SK-N-SH treated with all-trans-retinoic acid at 6 μM for 48 hours (cell line): Measurements from ENCODE around the gene N4BP3.

Experiments
- ARNTL ChIP-seq: fragments of 450-650 bp; formaldehyde crosslinking; IDR thresholded peaks from 2 replicates; pipeline ENCODE4 v1.5.0; 2020; ENCODE audit warnings: low read depth, mild to moderate bottlenecking, moderate library complexity, borderline replicate concordance
- BACH2 ChIP-seq: fragments of 250-450 bp; sonication (Bioruptor Pico); IDR thresholded peaks from 2 replicates; pipeline ENCODE4 v1.9.0; 2021; ENCODE audit warnings: mild to moderate bottlenecking, borderline replicate concordance
- CSDC2 ChIP-seq: fragments of 250-450 bp; sonication (Bioruptor Pico); IDR thresholded peaks from 2 replicates; pipeline ENCODE4 v1.5.0; 2020; ENCODE audit warnings: mild to moderate bottlenecking, moderate library complexity
- ESRRG ChIP-seq: fragments of 250-450 bp; sonication (Bioruptor Pico); IDR thresholded peaks from 2 replicates; pipeline ENCODE4 v1.6.1; 2021; ENCODE audit warnings: mild to moderate bottlenecking
- ISL1 ChIP-seq: fragments of 250-450 bp; sonication (Bioruptor Pico); IDR thresholded peaks from 2 replicates; pipeline ENCODE4 v2.1.2; 2022; ENCODE audit warnings: mild to moderate bottlenecking, moderate library complexity
- OSR1 ChIP-seq: fragments of 250-450 bp; sonication (Bioruptor Pico); IDR thresholded peaks from 2 replicates; pipeline ENCODE4 v1.8.0; 2022; ENCODE audit warnings: moderate library complexity, mild to moderate bottlenecking, inconsistent platforms
- PATZ1 ChIP-seq: fragments of 250-450 bp; sonication (Bioruptor Pico); IDR thresholded peaks from 2 replicates; pipeline ENCODE4 v1.8.0; 2020; ENCODE audit warnings: mild to moderate bottlenecking, moderate library complexity, borderline replicate concordance
- PPARA ChIP-seq: fragments of 250-450 bp; sonication (Bioruptor Pico); IDR thresholded peaks from 2 replicates; pipeline ENCODE4 v1.5.0; 2020; ENCODE audit warnings: mild to moderate bottlenecking, borderline replicate concordance
- TOX ChIP-seq: fragments of 250-450 bp; sonication (Bioruptor Pico); IDR thresholded peaks from 2 replicates; pipeline ENCODE4 v1.8.0; 2021; ENCODE audit warnings: mild to moderate bottlenecking, moderate library complexity, borderline replicate concordance
- ZFP30 ChIP-seq: fragments of 450-650 bp; formaldehyde crosslinking; IDR thresholded peaks from 2 replicates; pipeline ENCODE4 v1.5.0; 2022; ENCODE audit warnings: mild to moderate bottlenecking, moderate library complexity
- ZNF565 ChIP-seq: fragments of 450-650 bp; formaldehyde crosslinking; conservative IDR thresholded peaks from 2 replicates; pipeline ENCODE4 v1.5.0; 2020; ENCODE audit warnings: low read depth, mild to moderate bottlenecking, moderate library complexity

- TF ChIP-seq ZNF565 (CRISPR knock-in tag) (no peak), PATZ1 (CRISPR knock-in tag) (no peak), BACH2 (CRISPR knock-in tag) (no peak), ISL1 (CRISPR knock-in tag) (no peak), ARNTL (CRISPR knock-in tag) (no peak), TOX (no peak), ZFP30 (CRISPR knock-in tag) (no peak), PPARA (no peak), OSR1 (CRISPR knock-in tag) (no peak), CSDC2 (CRISPR knock-in tag) (no peak), ESRRG (CRISPR knock-in tag) (no peak)
Observed at GRCh38 chr5:178126556-178126955, 13.2 kb downstream of the N4BP3 start.
